HG02571 (cell line): ENCODE results near the gene NKG7.
"Not testable (repeated sequence)": the region's sequence is repeated elsewhere in the genome, so short reads cannot be mapped to it uniquely, and the experiment has no call there.

ENCODE experiments used
- ATAC-seq: cut with Tn5 transposase; IDR thresholded peaks from one replicate; pipeline ENCODE4 v1.9.1; 2021; ENCODE audit warnings: mild to moderate bottlenecking, moderate library complexity; ENCODE audit not compliant: unreplicated experiment

Gene NKG7

GRCh38 chr19:51372649-51373504, at the start of gene NKG7:
Gene NKG7 (minus strand): TSS chr19:51372654. CDS start chr19:51372535, 119 bp downstream.
- no peak for ATAC-seq

- no peak for ATAC-seq
Observed at GRCh38 chr19:51422053-51422448, 49.6 kb upstream of the NKG7 start.

GRCh38 chr19:51421229-51422052, 49.0 kb upstream of the NKG7 start:
- no peak for ATAC-seq

- not testable (repeated sequence) for ATAC-seq
Observed at GRCh38 chr19:51420511-51420910, 48.1 kb upstream of the NKG7 start.

- no peak for ATAC-seq
Observed at GRCh38 chr19:51418707-51419106, 46.3 kb upstream of the NKG7 start.

GRCh38 chr19:51417810-51418157, 45.3 kb upstream of the NKG7 start:
- ATAC-seq, result peak; percentile 29

- ATAC-seq, result peak; percentile 55
Observed at GRCh38 chr19:51417107-51417809, 44.8 kb upstream of the NKG7 start, which contains the start of gene SIGLEC10. Gene SIGLEC10 (minus strand): TSS chr19:51417642. CDS start chr19:51417581, 61 bp downstream.

DNA sequence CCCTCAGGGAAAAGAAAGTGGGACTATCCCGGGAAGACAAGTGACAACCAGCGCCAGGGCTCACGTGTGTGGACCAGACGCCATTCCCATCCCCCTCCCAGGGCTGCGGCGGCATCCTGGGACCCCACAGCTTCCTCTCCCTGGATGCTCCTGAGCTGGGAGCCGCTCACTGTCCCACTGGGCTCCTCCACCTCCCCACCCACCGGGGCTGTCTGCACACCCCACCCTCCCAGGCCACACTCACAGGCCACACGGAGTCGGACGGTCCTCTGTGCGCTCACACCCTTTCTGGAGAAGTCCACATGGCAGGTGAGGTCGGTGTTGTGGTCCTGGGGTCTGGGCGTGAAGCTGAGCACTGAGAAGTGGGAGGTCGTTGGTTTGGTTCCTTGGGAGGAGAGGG, 44.0 kb upstream of the NKG7 start:
- ATAC-seq, result not testable (repeated sequence)

DNA sequence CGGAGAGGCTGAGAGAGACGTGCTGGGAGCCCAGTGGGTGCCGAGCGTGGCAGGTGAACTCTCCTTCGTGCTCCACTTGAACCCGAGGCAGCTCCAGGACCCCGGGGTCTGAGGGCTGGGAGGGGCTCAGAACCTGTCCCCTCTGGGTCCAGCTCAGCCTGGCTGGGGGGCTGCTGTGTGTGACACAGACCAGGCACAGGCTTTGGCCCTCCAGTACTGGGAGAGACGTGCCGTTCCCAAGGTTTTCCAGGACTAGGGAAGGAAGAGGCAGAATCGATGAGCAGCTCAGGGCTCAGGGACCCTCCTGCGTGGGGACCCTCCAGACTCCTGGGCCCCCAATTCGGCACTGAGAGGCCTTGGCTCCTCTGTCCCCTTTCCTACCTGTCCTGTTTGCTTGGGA, 42.7 kb upstream of the NKG7 start:
- no peak for ATAC-seq

- ATAC-seq, result no peak
Observed at GRCh38 chr19:51410950-51411748, 38.7 kb upstream of the NKG7 start.

DNA sequence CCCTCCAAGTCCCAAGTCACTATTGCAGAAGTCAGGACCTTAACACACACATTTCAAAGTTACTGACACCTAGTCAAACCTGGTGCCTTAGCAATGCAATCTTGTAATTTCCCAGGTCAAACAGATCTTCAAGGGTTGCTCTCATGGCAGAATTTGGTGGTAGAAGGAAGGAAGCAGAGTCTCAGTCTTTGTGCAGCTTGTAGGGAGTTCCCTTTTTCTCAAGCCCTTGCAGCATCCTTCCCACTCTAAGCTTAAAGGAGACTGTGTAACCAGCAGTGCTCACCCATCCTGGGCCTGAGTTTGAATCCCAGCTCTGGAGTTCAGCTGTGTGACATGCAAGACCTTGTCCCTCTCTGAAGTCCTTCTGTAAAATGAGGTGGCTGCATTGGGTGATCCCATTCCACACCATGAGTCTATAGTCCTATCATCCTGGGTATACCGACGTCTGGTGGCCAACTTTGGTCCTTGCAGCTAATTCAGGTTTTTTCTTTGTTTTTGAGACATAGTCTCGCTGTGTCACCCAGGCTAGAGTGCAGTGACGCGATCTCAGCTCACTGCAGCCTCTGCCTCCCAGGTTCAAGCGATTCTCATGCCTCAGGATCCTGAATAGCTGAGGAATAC, 35.2 kb upstream of the NKG7 start:
- ATAC-seq, result no peak

DNA sequence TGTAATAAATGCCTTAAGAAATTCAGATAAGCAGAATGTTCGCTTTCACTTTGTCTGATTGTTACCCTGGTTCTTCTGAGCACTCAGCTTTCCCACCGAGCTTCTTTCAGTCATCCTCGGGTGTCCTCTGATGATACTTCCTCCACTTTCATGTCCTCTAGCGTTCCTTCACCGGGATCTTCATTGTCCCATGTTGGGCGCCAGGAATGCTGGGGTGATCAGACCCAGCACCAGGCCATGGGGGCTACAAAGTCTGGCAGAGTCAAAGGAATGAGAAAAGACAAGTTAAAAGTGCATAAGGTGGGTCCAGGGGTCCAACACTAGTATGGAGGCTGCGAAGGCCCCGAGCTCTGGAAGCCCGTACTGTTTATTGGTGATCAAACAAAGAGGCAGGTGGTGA, 29.7 kb upstream of the NKG7 start:
- ATAC-seq, result no peak

GRCh38 chr19:51399936-51400335, 27.5 kb upstream of the NKG7 start:
- ATAC-seq, result not testable (repeated sequence)

DNA sequence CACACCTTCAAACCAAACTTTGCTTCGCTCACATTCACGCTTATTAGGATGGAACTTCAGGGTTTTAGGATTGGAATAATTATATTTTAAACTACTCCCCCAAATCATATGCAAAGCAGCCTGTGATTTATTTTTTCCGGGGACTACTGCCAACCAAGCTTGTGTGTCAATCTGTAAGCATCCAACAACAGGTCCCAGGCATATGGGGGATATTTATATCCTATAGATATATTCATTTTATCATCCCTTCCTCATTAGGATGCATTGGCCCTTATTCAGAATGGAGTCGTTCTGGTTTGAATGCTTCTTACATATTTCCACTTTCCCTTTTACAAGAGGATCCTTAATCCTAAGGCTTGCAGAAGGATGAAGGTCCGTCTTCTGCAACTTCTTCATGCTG, 26.8 kb upstream of the NKG7 start:
- no peak for ATAC-seq

DNA sequence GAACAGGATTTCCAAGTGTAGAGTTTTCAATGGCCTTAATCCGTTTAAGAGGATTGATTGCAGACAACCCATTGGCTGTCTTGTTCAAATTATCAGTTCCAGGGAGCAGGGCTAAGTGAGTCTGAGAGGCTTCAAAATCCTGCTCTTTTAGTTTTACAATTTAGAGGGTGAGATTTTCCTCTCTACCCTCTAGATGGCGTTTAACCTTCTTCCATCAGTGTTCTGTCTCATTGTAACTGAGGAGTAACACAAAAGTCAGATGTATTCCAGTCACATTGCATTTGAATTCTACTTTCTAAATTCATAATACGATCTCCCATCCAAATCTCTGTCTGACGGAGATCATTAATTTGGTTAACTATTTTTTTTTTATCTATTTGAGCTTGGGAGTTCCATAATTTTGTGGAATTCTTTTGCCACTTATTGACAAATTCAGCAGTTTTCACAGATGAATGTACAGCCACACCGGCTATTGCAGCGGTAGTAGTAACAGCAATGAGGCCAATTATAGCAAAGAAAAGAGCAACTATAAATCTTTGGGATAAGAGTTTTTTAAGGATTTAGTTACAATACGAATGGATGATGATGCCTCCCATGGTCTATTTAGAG, 25.7 kb upstream of the NKG7 start:
- ATAC-seq, result no peak

DNA sequence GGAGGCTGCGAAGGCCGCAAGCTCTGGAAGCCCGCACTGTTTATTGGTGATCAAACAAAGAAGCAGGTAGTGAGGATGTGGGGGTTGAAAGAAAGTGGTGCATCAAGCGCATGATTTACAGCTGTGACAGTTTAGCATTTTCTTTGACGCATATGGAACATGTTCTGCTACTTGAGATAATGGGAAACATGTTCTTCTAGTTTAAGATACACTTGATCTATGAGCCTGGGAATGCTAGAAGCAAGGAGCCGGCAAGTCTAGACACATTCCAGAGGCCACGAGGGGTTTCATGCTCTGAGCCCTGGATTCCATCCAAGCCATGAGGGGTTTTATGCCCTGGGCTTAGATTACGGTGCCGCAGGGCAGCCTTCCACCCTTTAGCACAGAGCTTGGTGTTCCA, 25.0 kb upstream of the NKG7 start:
- not testable (repeated sequence) for ATAC-seq

- ATAC-seq, result no peak
Observed at GRCh38 chr19:51396175-51396574, 23.7 kb upstream of the NKG7 start.

DNA sequence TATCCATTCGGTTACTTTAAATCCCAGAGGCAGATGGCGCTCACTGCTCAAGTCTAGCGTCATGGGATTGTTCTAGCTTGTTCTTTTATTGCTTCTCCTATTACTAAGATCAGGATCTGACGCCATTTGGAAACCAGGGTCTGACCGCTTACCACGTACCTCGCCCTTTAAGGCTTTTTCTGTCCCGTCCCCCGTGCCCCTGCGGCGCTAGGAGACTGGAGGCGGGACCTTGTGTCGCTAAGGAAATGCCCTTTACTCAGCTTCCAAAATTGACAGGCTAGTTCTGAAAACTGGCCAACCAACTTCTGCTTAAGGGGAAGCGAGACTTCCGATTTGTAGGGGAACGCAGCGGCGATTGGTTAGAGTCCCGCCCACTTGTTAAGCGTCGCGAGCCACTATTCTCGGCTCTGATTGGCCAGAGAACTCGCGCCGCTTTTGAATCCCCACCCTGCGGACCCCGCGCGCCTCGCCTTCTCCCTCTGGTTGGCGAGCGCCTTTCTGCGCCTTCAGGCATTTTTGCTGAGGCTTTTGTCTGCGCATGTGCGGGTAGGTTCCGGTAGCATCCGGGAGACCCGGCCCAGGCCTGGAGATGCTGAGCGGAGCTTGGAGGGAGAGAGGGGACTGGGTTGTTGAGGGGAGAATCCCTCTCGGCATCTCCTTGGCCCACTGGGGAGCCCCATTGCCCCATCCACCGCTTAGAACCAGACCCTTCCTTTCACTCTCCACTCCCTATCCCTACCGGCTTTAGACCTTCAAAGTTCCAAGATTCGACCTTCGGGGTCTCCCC, 21.8 kb upstream of the NKG7 start:
- peak; percentile 84 for ATAC-seq

DNA sequence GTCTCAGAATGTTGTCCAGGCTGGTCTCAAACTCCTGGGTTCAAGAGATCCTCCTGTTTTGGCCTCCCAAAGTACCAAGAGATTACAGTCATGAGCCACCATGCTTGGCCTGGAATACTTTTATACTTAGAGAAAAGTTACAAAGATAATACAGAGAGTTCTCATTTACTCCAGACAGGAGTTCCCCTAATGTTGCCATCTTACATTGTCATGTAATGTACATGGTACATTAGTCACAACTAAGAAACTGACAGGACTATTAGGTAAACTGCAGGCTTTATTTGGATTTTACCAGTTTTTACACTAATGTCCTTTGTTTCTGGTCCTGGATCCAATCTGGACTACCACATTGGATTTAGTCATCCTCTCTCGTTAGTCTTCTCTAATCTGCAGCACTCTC, 20.2 kb upstream of the NKG7 start:
- no peak for ATAC-seq
